ENCODE measurements around the gene COLGALT1.
"Not testable (repeated sequence)": the region's sequence is repeated elsewhere in the genome, so short reads cannot be mapped to it uniquely, and the experiment has no call there.

The COLGALT1 gene

GRCh38 chr19:17562561-17562960 lies 7.1 kb downstream of the COLGALT1 start:
- DNase-seq: no peak

GRCh38 chr19:17564781-17565180 lies 9.3 kb downstream of the COLGALT1 start:
- no peak for DNase-seq

- DNase-seq: no peak
Observed at GRCh38 chr19:17565611-17566010, 10.2 kb downstream of the COLGALT1 start.

GRCh38 chr19:17567940-17568339 lies 12.5 kb downstream of the COLGALT1 start:
- no peak for DNase-seq

GRCh38 chr19:17570291-17570690 lies 14.8 kb downstream of the COLGALT1 start:
- not testable (repeated sequence) for DNase-seq

- no peak for DNase-seq
Observed at GRCh38 chr19:17570791-17571190, 15.3 kb downstream of the COLGALT1 start.

- no peak for DNase-seq
Observed at GRCh38 chr19:17572638-17573037, 17.2 kb downstream of the COLGALT1 start.

GRCh38 chr19:17575871-17576757 lies 20.7 kb downstream of the COLGALT1 start:
- no peak for DNase-seq

- no peak for DNase-seq
Observed at GRCh38 chr19:17576758-17577456, 21.5 kb downstream of the COLGALT1 start.

- no peak for DNase-seq
Observed at GRCh38 chr19:17577457-17578097, 22.1 kb downstream of the COLGALT1 start.

GRCh38 chr19:17579661-17580244 lies 24.3 kb downstream of the COLGALT1 start:
- DNase-seq: no peak

GRCh38 chr19:17580470-17581144 lies 25.2 kb downstream of the COLGALT1 start:
- no peak for DNase-seq

GRCh38 chr19:17581211-17581874 lies 25.9 kb downstream of the COLGALT1 start:
- no peak for DNase-seq

GRCh38 chr19:17582613-17583012 lies 27.2 kb downstream of the COLGALT1 start:
- DNase-seq: no peak

GRCh38 chr19:17584132-17584531 lies 28.7 kb downstream of the COLGALT1 start:
- no peak for DNase-seq

- not testable (repeated sequence) for DNase-seq
Observed at GRCh38 chr19:17585395-17585794, 29.9 kb downstream of the COLGALT1 start.

GRCh38 chr19:17590866-17591265 lies 35.4 kb downstream of the COLGALT1 start:
- no peak for DNase-seq

- DNase-seq: not testable (repeated sequence)
Observed at GRCh38 chr19:17594296-17594695, 38.8 kb downstream of the COLGALT1 start.

GRCh38 chr19:17598063-17598462 lies 42.6 kb downstream of the COLGALT1 start:
- DNase-seq: not testable (repeated sequence)

- no peak for DNase-seq
Observed at GRCh38 chr19:17598953-17599352, 43.5 kb downstream of the COLGALT1 start.

GRCh38 chr19:17599780-17600179 lies 44.3 kb downstream of the COLGALT1 start:
- DNase-seq: no peak

GRCh38 chr19:17601683-17602082 lies 46.2 kb downstream of the COLGALT1 start:
- no peak for DNase-seq

All from effector CD8-positive, alpha-beta T cell (primary cell).